KOPT-K1 (cell line): ENCODE results near the gene NKAIN1.
"Not testable (repeated sequence)": the region's sequence is repeated elsewhere in the genome, so short reads cannot be mapped to it uniquely, and the experiment has no call there.

ENCODE experiments used
- H3K27ac ChIP-seq: fragments of 200-600 bp; sonication (generic); 2 replicates; pipeline ENCODE4 v1.5.1; 2016; ENCODE audit warnings: antibody characterized with exemption, mild to moderate bottlenecking, low read depth, low read length; ENCODE audit not compliant: poor library complexity, severe bottlenecking
- H3K36me3 ChIP-seq: fragments of 200-600 bp; sonication (generic); 2 replicates; pipeline ENCODE4 v1.5.1; 2017; ENCODE audit warnings: antibody characterized with exemption, mild to moderate bottlenecking, low read length, moderate library complexity; ENCODE audit not compliant: insufficient read depth
- H3K9me3 ChIP-seq: fragments of 200-600 bp; sonication (generic); 2 replicates; pipeline ENCODE4 v1.5.1; 2017; ENCODE audit warnings: antibody characterized with exemption, low read length, mild to moderate bottlenecking; ENCODE audit not compliant: insufficient read depth, poor library complexity, severe bottlenecking

Gene NKAIN1

DNA sequence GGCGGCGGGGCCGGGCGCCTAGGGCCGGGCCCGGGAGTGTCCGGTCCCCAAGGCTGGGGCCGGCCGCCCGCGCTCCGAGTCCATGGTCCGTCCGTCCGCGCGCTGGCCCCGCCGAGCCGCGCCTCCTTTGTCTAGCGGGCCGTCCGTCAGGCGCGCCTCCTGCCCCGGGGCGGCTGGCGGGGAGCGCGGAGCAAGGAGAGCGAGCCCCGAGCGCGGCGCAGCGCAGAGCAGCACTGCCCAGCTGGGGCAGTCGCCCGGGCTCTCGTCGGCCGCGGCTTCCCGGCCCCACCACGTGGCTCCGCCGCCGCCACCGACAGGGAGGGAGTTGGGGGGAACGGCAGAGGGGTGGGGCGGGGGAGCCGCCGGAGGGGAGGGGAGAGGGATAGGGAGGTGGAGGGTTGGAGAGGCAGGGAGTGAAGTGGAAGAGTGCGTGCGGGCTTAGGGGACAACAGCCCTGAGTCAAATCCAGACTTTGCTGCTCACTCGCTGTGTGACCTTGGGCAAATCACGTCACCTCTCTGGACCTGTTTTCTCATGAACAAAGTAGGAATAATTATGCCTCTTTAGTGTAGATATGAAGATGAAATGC lies at the start of gene NKAIN1:
Gene NKAIN1 (minus strand): TSS at position 235 of the 589 bp plus-strand sequence. CDS start 340 bp downstream, outside the sequence.
- Histone ChIP-seq H3K27ac (no peak within 1 kb of the TSS), H3K36me3 (no peaks in the 10 kb centered on the region), H3K9me3 (no peaks in the 10 kb centered on the region)

DNA sequence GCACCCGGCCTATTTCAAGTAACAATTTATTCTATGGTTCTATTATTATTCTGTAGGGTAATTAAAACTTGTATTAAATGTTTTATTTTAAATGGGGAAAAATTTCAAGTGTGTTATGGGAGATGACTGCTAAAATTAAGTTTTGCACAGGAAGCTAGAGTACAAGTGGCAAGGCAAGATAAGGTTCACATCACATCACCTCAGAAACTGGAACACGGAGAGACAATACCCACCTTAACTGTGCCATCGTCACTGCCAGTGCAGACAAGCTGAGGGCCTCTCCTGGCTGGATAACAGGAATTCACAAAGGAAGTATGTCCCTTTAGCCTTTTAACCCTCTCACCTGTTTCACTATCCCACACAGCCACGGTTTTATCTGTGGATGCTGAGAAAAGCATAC lies 49.3 kb upstream of the NKAIN1 start:
- H3K36me3 ChIP-seq = peaks cover 98% of the 10 kb centered on the region
- no peak overlapping the region for H3K27ac ChIP-seq

DNA sequence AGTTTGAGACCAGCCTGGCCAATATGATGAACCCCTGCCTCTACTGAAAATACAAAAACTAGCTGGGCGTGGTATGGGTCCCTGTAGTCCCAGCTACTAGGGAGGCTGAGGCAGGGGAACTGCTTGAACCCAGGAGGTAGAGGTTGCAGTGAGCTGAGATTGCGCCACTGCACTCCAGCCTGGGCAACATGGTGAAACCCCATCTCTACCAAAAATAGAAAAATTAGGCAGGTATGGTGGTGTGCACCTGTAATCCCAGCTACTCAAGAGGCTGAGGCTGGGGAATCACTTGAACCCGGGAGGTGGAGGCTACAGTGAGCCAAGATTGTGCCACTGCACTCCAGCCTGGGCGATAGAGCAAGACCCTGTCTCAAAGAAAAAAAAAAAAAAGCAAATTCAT lies 48.1 kb upstream of the NKAIN1 start:
- not testable (repeated sequence) for H3K9me3 ChIP-seq, H3K27ac ChIP-seq
- H3K36me3 ChIP-seq = peaks cover 98% of the 10 kb centered on the region

More for the DNA sequence above, 49.3 kb upstream of the NKAIN1 start:
- no peaks in the 10 kb centered on the region for H3K9me3 ChIP-seq

GRCh38 chr1:31282426-31282825 lies 42.7 kb upstream of the NKAIN1 start:
- not testable (repeated sequence) for H3K27ac ChIP-seq, H3K9me3 ChIP-seq
- H3K36me3 ChIP-seq = peaks cover 98% of the 10 kb centered on the region

- H3K36me3 ChIP-seq = peaks cover 98% of the 10 kb centered on the region
These were observed 33.9 kb upstream of the NKAIN1 start for GRCh38 chr1:31273619-31274018.

GRCh38 chr1:31272369-31272768 lies 32.7 kb upstream of the NKAIN1 start:
- Histone ChIP-seq H3K27ac (no peak overlapping the region), H3K9me3 (no peaks in the 10 kb centered on the region), H3K36me3 (peaks cover 98% of the 10 kb centered on the region)

More at GRCh38 chr1:31273619-31274018, 33.9 kb upstream of the NKAIN1 start:
- Histone ChIP-seq H3K27ac (no peak overlapping the region), H3K9me3 (no peaks in the 10 kb centered on the region)

DNA sequence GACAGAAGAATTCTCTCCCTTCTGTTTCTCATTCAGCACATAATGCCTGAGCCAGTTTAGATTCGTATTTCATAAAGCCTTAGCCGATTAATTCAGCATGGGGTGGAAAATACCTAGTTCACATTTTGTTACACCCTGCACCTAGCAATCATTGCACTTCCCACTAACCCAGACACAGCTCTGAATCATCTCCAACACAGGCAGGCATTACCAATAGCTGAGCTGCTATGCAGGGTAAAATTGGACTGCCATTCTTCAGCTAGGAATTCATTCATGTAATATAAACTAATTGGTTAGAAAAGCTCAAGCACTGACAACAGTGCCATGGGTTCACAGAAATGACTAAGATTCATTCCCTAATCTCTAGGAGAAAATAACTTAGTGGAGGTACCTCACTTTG lies 26.9 kb upstream of the NKAIN1 start:
- no peak overlapping the region for H3K27ac ChIP-seq
- no peaks in the 10 kb centered on the region for H3K9me3 ChIP-seq
- H3K36me3 ChIP-seq = peaks cover 100% of the 10 kb centered on the region

DNA sequence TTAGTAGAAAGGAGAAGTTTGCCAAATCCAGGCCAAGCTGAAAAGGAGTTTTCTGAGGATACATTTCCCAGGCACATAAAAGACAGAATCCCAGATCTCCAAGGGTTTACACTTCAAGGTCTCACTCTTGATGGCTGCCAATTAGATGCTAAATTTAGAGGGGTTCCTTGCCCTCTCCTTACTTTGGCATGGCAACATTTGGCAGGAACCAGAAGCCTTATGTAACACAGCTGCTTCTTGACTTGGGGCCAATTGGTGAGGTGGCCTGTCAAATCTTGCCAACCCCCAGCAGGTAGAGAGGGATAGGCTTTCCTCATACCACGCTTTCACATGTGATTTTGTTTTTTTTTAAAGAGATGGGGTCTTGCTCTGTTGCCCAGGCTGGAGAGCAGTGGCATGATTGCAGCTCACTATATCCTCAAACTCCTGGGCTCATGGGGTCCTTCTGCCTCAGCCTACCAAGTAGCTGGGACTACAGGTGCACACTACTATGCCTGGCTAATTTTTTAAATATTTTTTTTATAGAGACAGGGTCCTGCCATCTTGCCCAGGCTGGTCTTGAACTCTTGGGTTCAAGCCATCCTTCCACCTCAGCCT lies 25.2 kb upstream of the NKAIN1 start:
- Histone ChIP-seq H3K9me3 (no peaks in the 10 kb centered on the region), H3K36me3 (peaks cover 100% of the 10 kb centered on the region), H3K27ac (no peak overlapping the region)

DNA sequence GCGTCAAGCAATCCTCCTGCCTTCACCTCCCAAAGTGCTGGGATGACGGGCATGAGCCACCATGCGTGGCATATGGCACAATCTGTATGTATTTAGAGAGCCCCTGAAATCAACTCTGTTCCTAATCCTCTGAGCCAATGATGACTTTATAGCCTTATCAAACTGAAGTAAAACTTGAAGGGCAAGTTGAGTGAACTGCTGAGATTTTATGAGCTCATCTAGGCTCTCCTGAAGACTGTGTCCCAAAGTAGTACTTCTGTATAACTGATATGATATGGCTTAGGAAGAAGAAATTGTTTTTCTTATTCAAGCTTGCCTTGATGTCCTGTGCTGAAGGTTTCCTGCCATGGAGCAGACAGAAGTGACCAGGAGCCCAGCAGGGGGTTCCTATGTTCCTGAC lies 23.7 kb upstream of the NKAIN1 start:
- Histone ChIP-seq H3K27ac (no peak overlapping the region), H3K36me3 (peaks cover 100% of the 10 kb centered on the region), H3K9me3 (no peaks in the 10 kb centered on the region)

DNA sequence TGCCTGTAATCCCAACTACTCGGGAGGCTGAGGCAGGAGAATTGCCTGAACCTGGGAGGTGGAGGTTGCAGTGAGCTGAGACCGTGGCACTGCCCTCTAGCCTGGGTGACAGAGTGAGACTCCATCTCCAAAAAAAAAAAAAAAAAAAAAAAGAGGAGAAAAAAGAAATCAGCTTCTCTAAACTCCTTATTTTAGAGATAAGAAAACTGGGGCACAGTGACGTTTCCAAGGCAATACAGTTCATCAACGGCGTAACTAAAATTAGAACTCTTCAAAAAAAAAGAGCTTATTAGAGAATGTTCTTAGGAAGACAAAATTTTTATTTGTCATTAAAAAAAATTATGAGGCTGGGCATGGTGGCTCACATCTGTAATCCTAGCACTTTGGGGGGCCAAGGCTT lies 22.7 kb upstream of the NKAIN1 start:
- H3K27ac ChIP-seq, H3K9me3 ChIP-seq: not testable (repeated sequence)
- H3K36me3 ChIP-seq = peaks cover 100% of the 10 kb centered on the region

DNA sequence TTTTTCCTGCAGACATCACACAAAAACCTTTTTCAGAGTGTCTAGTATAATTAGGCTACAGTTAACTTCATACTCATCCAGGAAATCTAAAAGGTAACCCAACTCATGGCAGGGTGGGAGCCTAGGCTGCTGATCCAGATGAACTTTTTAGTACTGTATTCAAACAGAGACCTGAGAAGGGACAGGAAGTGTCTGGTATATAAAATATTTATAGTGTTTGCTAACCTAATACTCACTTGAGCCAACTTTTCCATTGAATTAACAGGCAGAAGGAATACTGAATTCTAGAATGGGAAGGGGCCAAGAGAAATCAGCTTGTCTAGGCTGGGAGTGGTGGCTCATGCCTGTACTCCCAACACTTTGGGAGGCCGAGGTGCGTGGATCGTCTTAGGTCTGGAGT lies 22.2 kb upstream of the NKAIN1 start:
- Histone ChIP-seq H3K27ac (no peak overlapping the region), H3K9me3 (no peaks in the 10 kb centered on the region), H3K36me3 (peaks cover 100% of the 10 kb centered on the region)

GRCh38 chr1:31259746-31260145 lies 20.1 kb upstream of the NKAIN1 start:
- no peak overlapping the region for H3K27ac ChIP-seq
- H3K36me3 ChIP-seq = peaks cover 82% of the 10 kb centered on the region

DNA sequence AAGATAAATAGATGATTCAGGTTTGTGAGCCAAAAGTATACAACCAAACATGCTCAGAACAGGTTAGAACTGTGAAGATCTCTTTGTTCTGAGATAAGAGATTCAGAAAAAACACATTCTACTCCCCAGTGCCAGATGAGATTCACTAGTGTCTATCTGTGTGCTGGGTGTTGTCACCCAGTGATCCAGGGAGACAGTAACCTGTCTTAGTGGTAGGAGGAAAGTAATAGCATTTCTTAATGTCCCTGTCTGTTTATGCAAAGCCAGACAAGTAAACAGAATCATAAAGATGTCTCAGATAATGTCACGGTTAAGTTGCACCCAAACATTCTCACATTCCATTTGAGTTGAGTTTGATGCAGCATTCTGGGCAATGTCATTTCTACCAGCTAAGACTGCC lies 18.9 kb upstream of the NKAIN1 start:
- Histone ChIP-seq H3K27ac (no peak overlapping the region), H3K9me3 (no peaks in the 10 kb centered on the region), H3K36me3 (peaks cover 70% of the 10 kb centered on the region)

More at GRCh38 chr1:31259746-31260145, 20.1 kb upstream of the NKAIN1 start:
- no peaks in the 10 kb centered on the region for H3K9me3 ChIP-seq

- Histone ChIP-seq H3K9me3 (no peaks in the 10 kb centered on the region), H3K27ac (no peak overlapping the region), H3K36me3 (peaks cover 56% of the 10 kb centered on the region)
These were observed 17.5 kb upstream of the NKAIN1 start for GRCh38 chr1:31257213-31257612.

DNA sequence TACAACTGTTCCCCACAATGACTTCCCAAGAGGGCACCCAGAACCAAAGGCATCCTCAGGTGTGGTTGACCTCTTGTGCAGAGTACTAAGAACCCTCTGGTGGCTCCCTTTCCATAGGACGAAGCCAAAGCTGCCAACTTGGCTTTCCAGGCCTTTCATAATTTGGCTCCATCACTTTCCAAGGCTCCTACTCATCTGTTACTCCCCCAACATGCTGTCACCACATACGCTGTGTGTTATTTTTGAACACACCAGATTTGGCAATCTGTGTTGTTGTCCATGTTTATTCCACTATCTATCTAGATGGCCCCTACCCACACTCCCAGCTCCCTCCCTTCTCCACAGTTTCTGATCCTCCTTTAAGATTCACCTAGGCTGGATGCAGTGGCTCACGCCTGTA lies 10.2 kb upstream of the NKAIN1 start:
- no peak overlapping the region for H3K27ac ChIP-seq
- no peaks in the 10 kb centered on the region for H3K36me3 ChIP-seq
- no peaks in the 10 kb centered on the region for H3K9me3 ChIP-seq

DNA sequence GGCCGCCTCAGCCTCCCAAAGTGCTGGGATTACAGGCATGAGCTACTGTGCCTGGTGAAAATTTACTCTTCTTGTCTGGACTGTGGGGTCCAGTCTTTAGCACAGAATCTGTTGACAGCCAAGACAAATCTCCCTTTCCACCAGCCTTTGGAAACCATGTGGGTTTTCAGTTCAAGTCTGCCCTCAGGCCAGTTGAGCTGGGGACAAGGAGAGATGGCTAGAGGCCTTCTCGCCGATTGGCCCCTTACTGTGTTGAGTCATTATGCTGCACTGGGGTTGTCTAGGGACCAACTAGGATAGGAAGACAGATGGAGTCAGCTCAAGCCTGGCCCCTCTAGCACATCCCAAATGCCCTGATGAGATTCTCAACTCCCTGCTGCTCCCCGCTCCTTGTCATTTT lies 8.6 kb upstream of the NKAIN1 start:
- H3K27ac ChIP-seq = no peak overlapping the region
- H3K36me3 ChIP-seq = no peaks in the 10 kb centered on the region
- no peaks in the 10 kb centered on the region for H3K9me3 ChIP-seq
